Stimulated activated CD4-positive, alpha-beta T cell treated with anti-CD3 and anti-CD28 coated beads, TNF-alpha, amount 100 ng/mL, for 24 hours (primary cell): Measurements from ENCODE around the gene OR2T8.

Source experiments
- DNase-seq, 3 experiments: peaks; one replicate each; pipeline ENCODE4 v3.0.0-alpha.2; 2020; ENCODE audit warnings: low read depth in 3 of 3

Gene OR2T8, protein sequence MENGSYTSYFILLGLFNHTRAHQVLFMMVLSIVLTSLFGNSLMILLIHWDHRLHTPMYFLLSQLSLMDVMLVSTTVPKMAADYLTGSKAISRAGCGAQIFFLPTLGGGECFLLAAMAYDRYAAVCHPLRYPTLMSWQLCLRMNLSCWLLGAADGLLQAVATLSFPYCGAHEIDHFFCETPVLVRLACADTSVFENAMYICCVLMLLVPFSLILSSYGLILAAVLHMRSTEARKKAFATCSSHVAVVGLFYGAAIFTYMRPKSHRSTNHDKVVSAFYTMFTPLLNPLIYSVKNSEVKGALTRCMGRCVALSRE

DNA sequence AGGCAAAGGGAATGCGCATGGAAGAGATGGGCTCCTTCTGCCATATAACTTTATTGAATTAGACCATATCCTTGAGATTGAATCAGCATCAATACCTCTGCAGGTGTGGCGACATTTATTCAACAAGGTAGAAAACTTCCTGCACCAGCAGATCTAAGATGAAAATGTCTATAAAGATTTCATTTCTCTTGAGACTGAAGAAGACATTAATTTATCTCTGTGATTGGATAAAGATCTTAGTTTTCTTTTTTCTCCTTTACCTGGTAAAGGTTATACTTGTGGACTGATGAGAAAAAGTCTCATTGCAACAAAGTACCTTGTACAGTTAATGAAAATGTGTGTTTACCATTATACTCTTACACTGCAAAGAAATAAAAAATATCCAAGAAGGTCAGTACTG, at the start of gene OR2T8:
OR2T8 (plus strand) TSS at position 301 of the 400 bp plus-strand sequence. CDS start 766 bp downstream, outside the sequence.
- no peak for DNase-seq

DNA sequence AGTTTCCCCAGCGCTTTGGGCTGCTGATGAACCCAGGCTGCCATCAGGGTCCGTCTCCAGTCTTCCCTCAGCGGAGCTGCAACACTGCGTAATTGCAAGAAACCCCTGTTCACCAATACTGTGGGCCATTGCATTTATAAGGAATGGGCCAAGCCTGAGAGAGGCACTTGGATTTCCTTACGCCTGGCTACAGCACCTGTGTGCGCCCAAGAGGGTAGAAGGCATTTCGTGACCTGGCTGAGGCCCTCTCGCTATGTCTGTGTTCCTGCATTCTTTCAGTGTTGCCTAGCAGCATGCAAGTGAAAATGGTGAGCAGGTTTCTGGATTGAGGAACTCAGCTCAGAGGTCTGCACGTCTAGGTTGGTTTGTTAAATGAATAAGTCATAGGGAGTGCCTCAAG, 36.7 kb upstream of the OR2T8 start:
- no peak for DNase-seq

DNA sequence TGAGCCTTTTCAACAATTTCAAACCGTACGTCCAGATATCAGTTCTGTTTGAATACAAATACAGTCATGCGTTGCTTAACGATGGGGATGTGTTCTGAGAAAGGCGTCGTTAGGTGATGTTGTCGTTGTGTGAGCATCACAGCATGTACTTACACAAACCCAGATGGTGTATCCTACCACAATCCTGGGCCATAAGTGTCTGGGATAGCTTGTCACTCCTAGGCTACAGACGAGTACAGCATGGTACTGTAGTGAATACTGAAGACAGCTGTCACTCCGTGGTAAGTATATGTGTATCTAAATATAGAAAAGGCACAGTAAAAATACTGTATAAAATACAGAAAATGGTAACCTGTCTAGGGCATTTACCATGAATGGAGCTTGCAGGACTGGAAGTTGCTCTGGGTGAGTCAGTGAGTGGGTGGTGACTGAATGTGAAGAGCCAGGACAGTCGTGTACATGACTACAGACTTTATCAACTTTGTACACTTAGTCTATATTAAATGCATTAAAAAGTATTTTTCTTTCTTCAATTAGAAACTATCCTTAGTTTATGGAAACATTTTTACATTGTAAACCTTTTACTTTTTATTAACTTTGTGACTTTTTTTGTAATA, 35.1 kb upstream of the OR2T8 start:
- no peak for DNase-seq

DNA sequence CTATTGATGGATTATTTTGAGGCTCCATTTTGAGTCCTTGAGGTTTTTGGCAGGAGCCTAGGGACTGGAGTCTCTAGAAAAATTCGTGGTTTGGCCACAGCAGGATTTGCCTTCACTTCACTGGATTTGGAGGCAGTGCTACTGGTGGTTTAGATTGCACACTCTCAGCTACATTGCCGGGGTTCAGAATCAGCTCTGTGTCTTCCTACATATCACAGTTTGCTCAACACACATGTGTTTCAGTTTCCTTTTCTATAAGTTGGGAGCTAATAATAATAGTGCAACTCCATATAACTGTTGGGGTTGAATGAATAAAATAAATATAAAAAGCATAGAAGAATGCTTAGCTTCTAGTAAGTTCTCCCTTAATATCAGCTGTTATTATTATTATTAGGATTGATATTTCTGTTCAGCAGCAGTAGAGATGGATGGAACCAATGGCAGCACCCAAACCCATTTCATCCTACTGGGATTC, 24.9 kb upstream of the OR2T8 start, which contains the start of gene OR2W3:
OR2W3 (plus strand) TSS at position 425 of the 475 bp plus-strand sequence; CDS start at position 425, 0 bp downstream.
- DNase-seq: no peak

DNA sequence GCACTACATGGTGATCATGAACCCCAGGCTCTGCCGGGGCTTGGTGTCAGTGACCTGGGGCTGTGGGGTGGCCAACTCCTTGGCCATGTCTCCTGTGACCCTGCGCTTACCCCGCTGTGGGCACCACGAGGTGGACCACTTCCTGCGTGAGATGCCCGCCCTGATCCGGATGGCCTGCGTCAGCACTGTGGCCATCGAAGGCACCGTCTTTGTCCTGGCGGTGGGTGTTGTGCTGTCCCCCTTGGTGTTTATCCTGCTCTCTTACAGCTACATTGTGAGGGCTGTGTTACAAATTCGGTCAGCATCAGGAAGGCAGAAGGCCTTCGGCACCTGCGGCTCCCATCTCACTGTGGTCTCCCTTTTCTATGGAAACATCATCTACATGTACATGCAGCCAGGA, 24.1 kb upstream of the OR2T8 start:
- DNase-seq: no peak

DNA sequence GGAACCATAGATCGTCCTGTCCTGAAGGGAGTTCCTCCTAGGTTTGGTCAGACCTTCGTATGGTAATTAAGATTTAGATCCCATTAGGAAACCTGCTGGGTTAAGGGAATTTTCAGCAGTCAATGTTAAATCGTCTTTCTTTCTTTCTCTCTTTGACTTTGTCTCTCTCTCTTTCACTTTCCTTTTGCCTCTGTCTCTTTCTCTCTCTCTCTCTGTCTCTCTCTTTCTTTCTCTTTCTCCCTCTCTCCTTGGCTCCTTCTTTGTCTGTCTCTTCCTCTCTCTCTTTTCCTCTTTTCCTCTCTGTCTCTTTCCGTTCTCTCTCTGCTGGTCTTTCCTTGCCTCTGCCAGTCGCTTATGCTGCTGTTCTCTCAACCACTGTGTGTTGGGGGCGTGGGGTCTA, 15.9 kb upstream of the OR2T8 start:
- DNase-seq: no peak

DNA sequence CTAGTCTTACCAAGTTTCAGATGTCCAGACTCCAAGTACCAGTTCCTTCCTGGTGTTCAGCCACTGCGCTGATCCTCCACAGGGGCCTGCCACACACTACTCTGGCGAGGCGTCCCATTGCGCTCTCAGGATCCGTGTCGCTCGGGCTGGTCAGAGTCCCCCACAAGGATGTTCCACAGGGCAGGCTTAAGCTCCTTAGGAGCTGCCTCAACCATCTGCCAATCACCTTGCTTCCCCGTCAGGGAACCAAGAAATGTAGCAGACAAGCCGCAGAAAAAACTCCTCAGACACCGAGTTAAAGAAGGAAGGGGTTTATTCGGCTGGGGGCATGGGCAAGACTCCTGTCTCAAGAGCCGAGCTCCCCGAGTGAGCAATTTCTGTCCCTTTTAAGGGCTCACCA, 14.9 kb upstream of the OR2T8 start:
- DNase-seq: no peak

DNA sequence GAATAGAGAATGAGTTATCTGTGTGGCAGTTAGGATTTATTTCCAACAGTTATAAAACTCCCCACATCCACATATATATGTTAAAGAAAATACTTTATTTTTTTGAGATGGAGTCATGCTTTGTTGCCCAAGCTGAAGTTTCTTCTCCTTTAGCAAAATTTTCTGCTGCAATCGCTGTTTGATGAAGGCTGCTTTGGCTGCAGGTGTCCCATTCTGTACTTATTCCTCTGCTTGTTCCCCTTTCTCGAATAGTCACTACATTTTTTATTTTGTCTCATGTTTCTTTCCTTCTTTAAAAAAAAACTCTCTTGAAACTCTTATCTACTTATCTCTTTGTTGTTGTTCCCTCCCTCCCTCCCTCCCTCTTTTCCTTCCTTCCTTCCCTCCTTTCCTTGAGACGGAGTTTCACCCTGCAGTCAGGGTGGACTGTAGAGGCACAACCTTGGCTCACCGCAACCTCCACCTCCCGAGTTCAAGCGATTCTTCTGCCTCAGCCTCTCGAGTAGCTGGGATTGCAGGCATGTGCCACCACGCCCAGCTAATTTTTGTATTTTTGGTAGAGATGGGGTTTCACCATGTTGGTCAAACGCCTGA, 14.0 kb upstream of the OR2T8 start:
- peak in 1 of 3 experiments; percentile 3 for DNase-seq

DNA sequence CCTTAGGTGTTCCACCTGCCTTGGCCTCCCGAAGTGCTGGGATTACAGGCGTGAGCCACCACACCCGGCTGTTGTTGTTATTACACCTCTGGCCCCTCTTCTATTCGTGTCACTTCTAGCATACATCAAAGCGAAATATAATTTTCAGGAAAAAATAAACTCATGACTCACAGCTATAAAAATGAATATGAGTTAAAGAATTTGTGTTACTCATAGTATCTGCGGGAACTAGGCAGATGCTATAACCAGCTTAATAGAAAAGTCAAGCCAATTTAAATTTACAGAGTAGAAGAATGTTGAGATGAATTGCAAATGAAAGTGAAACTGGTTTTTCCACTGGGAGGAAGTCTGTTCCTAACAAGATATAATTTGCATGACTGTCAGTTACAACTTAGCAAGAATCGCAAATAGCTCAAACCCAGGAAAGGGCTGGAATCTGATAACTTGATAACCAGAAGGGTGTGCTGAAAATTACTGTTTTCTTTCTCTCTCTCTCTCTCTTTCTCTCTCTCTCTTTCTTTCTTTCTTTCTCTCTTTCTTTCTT, 13.5 kb upstream of the OR2T8 start:
- no peak for DNase-seq

DNA sequence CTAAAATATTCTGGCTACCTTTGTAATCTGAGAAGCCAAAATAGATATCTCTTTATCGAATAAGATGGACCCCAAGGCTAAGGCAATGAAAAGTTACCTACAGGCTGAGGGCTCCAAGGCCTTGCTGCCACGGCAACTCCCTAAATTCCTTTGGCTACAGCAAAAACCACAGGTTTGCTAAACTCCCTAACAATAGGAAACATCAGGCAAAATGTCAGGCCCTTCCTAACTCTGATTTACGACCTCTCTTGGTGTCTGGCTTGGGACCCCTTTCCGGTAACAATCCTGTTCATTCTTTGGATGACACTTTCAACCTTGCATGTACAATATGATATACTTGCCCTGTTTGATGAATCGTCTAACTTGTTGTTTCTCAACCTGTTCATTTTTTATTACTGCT, 11.3 kb upstream of the OR2T8 start:
- no peak for DNase-seq

DNA sequence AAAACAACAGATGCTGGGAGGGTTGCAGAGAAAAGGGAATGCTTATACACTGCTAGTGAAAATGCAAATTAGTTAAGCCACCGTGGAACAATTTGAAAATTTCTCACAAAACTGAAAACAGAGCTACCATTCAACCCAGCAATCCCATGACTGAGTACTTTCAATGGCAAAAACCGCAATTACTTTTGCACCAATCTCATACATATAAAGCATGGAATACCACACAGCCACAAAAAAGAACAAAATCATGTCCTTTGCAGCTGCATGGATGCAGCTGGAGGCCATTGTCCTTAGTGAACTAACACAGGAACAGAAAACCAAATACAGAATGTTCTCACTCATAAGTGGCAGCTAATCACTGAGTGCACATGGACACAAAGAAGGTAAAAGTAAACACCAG, 6.3 kb upstream of the OR2T8 start:
- DNase-seq: no peak

DNA sequence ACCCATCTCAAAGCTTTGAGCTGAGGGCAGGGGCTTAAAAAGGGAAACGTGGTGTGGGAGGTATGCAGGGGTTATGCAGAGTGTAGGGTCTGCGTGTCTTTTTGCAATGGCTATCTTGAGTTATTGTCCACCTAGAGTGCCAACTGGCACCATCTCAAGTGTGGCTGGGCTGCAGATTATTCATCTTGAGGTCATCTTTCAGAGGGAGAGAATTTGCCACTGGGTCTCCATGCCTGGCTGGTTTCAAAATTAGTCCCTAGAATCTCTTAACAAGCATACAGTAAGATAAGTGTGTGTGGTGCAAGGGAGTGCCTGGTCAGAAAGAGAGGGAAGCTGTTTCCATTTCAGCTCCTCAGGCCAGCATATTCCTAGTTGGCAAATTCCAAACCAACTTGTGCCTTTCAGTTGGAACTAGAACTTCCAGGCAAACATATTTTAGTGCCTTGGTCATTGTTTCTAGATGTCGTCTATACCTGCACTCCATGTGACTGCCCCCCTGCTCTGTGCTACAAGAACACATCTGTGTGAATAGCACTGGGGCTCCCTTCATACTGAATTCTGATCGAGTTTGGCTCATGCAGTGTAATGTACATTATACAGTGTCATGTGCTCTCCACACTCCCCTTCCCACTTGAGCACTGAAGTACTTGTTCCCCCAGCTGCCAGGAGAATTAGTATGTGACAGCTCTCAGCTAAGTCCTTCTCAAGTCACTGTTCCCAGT, 5.0 kb upstream of the OR2T8 start:
- no peak for DNase-seq

DNA sequence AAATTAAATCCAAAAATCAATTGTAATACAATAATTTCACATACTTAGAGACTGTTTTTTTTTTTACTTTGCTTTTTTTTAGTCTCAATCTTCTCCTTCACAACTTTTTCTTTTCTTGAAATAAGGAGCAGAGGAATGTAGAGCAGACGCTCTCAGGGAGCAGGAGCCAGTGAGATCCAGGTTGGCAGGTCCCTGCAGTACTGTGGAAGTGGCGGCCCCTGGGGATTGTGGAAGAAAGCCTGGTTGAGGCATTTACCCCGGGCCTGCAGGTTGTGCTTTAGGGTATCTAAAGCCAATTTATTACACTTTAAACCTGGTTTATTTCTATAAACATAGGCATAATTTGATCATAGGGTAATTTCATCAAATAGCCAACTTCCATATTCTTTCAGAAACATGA, 3.9 kb downstream of the OR2T8 start:
- DNase-seq: no peak

DNA sequence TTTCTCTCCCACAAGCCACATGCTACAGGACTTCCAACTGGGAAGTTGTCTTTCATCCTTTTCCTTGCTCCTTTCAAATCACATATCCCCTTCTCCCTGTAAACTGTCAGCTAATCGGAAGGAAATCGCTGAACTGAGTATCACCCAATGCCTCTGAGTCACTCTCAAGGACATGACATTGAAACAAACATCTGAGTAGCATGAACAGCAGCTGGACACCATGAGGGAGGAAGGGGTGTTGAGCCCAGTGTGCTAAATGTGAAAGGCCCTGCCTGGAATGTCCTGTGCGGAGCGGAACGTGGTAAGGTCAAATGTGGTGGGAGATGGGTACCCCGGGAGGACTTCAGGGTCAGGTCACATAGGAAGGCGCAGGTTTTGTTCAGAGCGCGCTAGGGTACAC, 4.8 kb downstream of the OR2T8 start, which contains the start of gene OR2AJ1:
OR2AJ1 (plus strand) TSS at position 22 of the 400 bp plus-strand sequence. CDS start 8,880 bp downstream, outside the sequence.
- no peak for DNase-seq

DNA sequence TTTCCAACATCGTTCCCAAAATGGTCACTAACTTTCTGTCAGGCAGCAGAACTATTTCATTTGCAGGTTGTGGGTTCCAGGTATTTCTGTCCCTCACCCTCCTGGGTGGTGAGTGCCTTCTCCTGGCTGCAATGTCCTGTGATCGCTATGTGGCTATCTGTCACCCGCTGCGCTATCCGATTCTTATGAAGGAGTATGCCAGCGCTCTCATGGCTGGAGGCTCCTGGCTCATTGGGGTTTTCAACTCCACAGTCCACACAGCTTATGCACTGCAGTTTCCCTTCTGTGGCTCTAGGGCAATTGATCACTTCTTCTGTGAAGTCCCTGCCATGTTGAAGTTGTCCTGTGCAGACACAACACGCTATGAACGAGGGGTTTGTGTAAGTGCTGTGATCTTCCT, 13.9 kb downstream of the OR2T8 start:
- DNase-seq: no peak

DNA sequence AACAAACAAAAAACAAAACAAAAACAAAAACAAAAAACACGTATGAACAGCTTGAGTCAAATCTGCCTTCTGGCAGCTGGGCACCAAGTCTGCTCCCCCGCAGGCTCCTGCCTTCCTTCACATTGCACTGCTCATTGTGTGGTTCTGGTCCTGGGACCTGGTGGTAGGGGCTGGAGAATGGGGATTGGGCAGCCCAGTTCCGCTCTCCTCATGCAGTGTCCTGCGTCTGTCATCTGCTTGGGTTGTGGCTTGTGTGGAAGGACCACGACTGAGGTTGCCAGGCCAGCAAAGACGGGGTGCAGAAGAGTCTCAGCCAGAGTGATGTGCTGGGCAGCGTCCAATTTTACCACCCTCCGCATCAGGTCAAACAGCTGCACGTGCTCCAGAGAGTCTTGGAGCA, 15.7 kb downstream of the OR2T8 start:
- no peak for DNase-seq

DNA sequence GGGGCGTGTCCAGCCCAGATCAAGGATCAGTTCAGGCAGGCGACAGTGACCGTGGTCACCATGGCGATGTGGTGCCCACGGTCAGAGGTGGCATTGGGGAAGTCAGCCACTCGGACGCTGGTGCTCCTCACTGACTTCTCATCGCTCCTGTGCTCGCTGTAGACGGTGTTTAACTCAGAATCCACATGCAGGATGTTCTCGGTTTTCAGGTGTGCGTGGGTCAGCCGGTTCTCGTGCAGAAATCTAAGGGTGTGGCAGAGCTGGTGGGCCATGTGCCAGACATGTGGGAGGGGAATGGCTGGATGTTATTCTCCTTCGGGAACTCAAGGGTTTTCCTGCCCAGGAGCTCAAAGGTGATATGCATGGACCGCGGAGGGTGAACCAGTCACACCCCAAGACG, 16.4 kb downstream of the OR2T8 start:
- no peak for DNase-seq

DNA sequence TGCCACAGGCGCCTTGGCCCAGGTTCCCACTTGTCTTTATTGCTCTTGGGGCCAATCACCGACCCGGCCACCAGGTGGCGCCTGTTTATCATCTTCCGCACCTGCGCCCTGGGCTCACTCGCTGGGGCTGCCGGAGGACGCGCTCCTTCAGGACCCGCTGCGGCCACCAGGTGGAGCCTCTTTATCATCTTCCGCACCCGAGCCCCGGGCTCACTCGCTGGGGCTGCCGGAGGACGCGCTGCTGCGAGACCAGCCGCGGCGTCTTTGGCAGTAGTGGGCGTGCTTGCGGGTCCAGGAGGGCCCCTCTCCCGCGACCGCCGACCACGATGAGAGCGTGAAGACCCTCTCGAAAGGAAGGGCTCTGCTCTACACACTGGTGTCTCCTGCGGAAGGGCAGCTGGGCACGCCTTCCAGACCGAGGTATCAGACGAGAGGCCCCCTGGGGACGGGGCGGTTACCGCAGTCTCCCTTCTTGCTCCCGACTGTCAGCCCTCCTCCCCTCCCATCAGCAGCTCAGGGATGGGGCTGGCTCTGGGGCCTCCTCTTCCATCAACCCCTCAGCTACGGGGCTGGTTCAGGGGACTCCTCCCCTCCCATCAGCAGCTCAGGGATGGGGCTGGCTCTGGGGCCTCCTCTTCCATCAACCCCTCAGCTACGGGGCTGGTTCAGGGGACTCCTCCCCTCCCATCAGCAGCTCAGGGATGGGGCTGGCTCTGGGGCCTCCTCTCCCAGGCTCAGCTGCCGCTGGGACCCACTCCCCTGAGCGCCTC, 17.1 kb downstream of the OR2T8 start:
- peak; percentile 32 to 94 (median 85) for DNase-seq

DNA sequence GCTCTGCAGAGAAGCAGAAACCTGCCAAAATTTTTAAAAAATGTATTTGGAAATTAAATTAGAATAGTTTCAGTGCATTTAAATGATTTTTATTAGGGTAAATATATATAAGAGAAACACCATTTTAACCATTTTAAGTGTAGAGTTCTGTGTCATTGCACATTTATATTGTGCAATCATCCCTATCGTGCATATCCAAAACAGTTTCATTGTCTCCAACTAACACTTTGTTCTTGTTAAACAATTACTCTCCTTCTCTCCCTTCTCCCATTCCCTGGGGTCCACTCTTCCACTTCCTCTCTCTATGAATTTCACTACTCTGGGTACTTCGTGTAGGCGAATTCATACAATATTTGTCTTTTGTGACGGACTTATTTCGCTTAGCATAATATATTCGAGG, 22.6 kb downstream of the OR2T8 start:
- DNase-seq: no peak

DNA sequence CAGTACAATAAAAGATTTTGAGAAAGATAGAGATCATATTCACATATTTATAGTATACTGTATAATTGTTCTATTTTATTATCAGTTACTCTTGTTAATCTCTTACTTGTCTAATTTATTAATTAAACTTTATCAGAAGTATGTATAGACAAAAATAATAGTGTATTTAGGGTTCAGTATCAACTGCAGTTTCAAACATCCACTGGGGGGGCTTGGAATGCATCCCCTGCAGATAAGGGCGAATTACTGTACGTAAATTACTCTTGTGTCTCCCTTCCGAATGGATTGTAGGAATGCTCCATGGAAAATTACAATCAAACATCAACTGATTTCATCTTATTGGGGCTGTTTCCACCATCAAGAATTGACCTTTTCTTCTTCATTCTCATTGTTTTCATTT, 28.5 kb downstream of the OR2T8 start, which contains the start of gene OR2L8:
OR2L8 (plus strand) TSS at position 301 of the 400 bp plus-strand sequence; CDS start at position 301, 0 bp downstream.
- DNase-seq: no peak

DNA sequence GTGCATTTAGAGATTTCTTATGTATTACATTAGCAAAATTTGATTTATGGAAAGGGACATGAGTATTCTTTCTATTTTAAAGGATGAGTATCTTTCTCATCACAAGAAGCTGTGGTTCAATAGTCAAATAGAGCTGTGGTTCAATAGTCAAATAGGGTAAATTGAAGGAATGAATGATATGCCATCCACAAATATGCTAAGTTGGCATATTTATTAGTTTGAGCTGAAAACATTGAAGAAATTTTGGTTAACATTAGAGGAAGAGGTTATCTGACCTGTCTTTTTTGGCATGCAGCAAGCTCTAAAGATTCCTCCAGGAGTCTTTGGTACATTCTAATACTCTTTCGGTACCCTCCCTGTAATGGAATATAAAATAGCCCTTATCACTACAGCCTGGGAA, 33.4 kb downstream of the OR2T8 start:
- no peak for DNase-seq
